COLO668 (cell line): Measurements from ENCODE around the gene DSC1.

Experiments used
- DNase-seq: peaks from one replicate; lab custom pipeline; 2025; ENCODE audit not compliant: unreplicated experiment; lab: John Stamatoyannopoulos, UW

Gene DSC1

GRCh38 chr18:31104444-31104843, 58.2 kb downstream of the DSC1 start:
- DNase-seq = no peak

GRCh38 chr18:31103423-31103822, 59.2 kb downstream of the DSC1 start:
- DNase-seq = no peak

- no peak for DNase-seq
These were observed 59.7 kb downstream of the DSC1 start for GRCh38 chr18:31102941-31103340.

GRCh38 chr18:31102025-31102684, 60.5 kb downstream of the DSC1 start, which contains the start of gene DSC2:
Gene DSC2 (minus strand): TSS chr18:31102421. CDS start chr18:31101971, 450 bp downstream.
- DNase-seq = peak; percentile 25

- DNase-seq = peak; percentile 59
These were observed 61.3 kb downstream of the DSC1 start for GRCh38 chr18:31101183-31102024.

- DNase-seq = no peak
These were observed 62.0 kb downstream of the DSC1 start for GRCh38 chr18:31100436-31101182.

GRCh38 chr18:31099450-31100230, 63.0 kb downstream of the DSC1 start:
- DNase-seq = no peak

GRCh38 chr18:31098878-31099277, 63.8 kb downstream of the DSC1 start:
- no peak for DNase-seq

GRCh38 chr18:31097666-31098065, 65.0 kb downstream of the DSC1 start:
- DNase-seq = no peak

GRCh38 chr18:31093880-31094279, 68.8 kb downstream of the DSC1 start:
- no peak for DNase-seq

- no peak for DNase-seq
These were observed 69.4 kb downstream of the DSC1 start for GRCh38 chr18:31093294-31093693.

GRCh38 chr18:31091350-31091749, 71.3 kb downstream of the DSC1 start:
- DNase-seq = no peak

GRCh38 chr18:31088532-31088931, 74.1 kb downstream of the DSC1 start:
- no peak for DNase-seq

- no peak for DNase-seq
These were observed 82.7 kb downstream of the DSC1 start for GRCh38 chr18:31079973-31080372.
